Astrocyte of the cerebellum (primary cell): ENCODE measurements around the gene TEN1.
A peak's percentile ranks its signal among the peaks of the same experiment; 100 is the strongest.

ENCODE experiments used
- DNase-seq: peaks from one replicate; pipeline ENCODE4 v3.0.0-alpha.2; 2011; ENCODE audit warnings: low read depth
- H3K4me3 ChIP-seq: 2 replicates; pipeline ENCODE4 v1.5.1; 2011; ENCODE audit warnings: mild to moderate bottlenecking, low read depth, low read length, moderate library complexity
- in situ Hi-C: cut with HindIII; loops from 2 replicates; pipeline ENCODE4 v1.10.0; 2017; ENCODE audit warnings: low sequenced_read_pairs
- TF ChIP-seq, protein P1 (sequence below): IDR thresholded peaks from 2 replicates; pipeline ENCODE4 v1.5.1; 2012; ENCODE audit warnings: low read length, low read depth, moderate library complexity, mild to moderate bottlenecking; ENCODE audit errors: missing control alignments

The TEN1 gene

DNA sequence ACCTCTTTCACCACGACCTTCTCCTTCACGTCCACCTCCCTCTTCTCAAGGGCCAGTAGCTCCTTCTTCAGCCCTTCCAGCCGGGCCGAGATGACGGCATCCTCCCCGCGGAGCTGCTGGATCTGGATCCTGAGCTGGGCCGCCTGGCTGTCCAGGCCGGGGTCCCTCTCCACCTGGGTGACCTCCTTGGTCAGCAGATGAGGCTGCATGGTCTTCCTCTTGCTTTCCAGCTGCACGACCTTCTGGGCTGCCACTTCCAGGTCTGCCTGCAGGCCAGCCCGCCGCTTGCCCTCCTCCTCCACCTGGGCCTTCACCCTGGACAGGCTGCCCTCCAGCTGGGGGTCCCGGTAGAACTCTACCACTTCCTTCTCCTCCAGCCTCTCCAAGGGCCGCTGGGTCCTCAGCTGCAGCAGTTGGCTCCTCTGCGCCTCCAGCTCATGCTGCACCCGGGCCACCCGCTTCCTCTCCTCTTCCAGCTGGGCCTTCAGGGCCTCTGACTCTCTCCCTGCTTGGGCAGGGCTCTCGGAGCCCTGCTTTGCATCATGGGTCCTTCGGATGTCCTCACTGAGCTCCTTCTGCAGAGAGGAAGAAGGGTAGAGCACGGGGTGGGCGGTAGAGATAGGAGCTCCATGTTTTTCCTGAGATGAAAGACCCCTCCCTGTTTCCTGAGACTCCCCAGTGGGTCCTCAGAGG lies 31.1 kb downstream of the TEN1 start:
- no peak for DNase-seq
- TF ChIP-seq, protein P1, sequence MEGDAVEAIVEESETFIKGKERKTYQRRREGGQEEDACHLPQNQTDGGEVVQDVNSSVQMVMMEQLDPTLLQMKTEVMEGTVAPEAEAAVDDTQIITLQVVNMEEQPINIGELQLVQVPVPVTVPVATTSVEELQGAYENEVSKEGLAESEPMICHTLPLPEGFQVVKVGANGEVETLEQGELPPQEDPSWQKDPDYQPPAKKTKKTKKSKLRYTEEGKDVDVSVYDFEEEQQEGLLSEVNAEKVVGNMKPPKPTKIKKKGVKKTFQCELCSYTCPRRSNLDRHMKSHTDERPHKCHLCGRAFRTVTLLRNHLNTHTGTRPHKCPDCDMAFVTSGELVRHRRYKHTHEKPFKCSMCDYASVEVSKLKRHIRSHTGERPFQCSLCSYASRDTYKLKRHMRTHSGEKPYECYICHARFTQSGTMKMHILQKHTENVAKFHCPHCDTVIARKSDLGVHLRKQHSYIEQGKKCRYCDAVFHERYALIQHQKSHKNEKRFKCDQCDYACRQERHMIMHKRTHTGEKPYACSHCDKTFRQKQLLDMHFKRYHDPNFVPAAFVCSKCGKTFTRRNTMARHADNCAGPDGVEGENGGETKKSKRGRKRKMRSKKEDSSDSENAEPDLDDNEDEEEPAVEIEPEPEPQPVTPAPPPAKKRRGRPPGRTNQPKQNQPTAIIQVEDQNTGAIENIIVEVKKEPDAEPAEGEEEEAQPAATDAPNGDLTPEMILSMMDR: no peak
- in situ Hi-C loops: no loop called here
- H3K4me3 ChIP-seq: no peak overlapping the region

DNA sequence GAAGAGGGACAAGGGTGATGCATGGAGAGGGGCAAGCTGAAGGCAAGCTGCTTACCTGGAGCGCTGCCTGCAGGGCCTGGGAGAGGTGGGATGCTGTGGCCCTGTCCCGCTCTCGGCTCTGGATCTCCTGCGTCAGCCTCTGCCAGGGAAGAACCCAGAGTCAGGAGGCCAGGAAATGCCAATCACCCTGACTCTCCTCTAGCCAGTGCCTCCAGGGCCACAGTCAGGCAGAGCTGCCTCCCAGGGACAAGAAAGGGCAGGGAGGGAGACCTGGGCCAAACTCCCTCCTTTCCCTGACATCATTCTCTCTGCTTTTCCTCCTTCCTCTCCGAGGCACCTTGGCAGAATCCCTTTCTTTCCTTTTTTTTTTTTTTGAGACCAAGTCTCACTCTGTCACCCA lies 32.9 kb downstream of the TEN1 start:
- in situ Hi-C loops: no loop called here
- DNase-seq: no peak
- TF ChIP-seq, protein P1: no peak
- no peak overlapping the region for H3K4me3 ChIP-seq

DNA sequence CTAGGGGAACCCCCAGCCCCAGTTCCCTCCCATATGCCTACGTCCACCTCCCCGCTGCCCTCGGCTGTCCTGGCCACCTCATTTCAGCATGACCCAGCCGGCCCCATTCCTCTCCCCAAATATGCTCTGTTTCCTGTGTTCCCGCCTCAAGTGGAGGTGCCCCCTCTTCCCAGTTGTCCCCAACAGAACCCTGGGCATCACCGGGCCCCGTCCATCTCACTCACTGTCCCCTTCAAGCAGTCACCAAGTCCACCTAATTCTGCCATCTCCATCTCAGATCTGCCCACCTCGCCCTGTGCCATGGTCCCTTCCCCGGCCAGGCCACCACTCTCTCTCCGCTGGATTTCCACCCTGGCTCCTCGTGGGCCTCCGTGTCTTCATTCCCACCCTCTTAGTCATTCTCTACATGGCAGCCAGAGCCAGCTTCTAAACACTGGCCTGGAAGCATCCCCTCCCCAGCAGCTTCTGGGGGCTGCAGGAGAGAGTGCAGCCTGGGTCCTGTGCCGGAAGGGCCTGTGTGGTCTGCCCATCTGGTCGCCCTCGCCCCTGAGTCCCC lies 34.4 kb downstream of the TEN1 start:
- DNase-seq: no peak
- TF ChIP-seq, protein P1: no peak
- in situ Hi-C loops: no loop called here
- H3K4me3 ChIP-seq: no peak overlapping the region

DNA sequence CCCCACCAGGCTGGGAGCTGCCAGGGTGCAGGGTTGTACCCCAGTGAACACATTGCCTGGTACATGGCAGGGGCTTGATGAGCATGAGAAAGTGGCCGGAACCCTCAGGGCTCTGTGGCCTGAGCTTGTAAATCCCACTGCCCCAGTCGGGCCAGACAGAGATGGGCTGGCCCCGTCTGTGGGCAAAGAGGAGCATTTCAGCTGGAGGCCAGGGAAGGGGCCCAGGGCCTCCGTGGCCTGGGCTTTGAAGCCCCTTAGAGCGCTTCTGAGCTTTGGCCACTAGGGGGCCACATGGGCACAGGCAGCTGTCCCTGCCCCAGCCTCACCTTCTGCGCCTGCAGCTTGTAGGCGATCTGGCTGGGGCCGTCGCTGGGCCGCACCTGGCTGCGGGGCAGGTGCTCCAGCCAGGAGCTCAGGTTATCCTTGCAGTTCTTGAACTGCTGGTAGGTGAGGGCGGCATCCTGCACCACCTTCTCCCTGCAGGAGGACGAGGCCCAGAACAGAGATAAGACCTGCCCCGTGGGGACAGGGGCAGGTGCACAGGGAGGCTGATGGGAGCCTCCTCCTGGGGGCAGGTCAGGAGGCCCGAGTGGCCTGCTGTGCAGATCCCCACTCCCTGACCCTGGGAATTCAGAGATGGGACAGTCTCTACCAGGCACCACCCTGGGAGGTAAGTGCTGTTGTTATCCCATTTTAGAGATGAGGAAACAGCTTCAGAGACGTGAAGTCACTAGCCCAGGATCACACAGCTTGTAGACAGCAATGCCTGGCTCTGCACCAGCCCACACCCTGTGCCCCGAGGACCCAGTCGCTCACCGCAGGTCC lies 35.3 kb downstream of the TEN1 start:
- in situ Hi-C loops: no loop called here
- DNase-seq: no peak
- H3K4me3 ChIP-seq: no peak overlapping the region
- TF ChIP-seq, protein P1: peak; percentile 98

DNA sequence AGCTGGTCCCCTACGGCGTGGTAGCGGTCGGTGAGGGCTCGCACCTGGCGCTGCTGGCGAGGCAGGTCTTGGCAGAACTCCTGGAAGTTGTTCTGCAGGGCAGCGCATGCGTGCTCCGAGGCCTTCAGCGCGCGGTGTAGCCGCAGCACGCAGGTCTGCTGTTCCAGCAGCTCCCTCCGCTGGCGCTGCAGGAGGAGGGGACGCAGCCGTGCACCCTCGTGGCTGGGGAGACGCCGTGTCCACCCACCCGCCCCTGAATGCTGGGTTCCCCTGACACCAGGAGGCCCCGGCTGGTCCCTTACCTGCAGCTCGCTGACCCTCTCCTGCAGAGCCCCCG lies 35.9 kb downstream of the TEN1 start:
- DNase-seq: no peak
- in situ Hi-C loops: no loop called here
- no peak overlapping the region for H3K4me3 ChIP-seq
- TF ChIP-seq, protein P1: no peak

DNA sequence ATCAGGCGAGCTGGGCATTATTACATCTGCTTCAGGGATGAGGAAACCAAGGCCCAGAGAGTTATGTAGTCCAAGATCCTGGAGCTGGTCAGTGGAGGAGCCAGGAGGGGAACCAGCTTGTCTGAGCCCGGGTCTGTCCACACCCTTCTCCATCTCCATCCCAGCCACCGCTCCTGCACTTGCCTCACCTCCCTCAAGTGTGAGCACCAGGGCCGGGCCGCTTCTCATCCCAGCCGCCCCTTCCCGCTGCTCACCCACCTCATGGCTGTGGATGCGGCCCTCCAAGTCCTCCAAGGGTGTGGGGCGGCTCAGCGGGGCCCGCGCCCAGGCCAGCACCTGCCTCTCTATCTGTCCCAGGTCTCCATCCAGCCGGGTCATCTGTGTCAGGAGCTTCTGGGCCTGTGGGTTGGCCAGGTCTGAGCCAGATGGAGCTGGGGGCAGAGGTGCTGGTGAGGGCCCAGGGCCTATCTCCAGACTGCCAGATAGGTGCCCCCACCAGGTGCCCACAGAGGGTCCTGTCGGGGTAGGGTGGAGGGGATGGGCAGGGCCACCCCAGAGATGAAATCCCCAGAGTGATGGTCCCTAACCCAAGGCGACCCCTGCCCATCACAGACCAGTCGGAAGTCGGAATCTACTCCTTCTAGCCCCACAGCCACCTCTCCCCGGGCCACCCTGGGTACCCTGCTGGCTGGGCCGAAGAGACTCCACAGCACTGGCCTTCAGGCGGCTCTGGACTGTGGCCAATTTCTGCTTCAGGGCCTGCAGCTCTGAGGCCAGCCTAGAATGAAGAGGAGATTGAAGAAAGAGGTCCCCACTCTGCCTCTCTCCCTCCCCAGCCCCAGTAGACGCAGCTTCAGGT lies 38.7 kb downstream of the TEN1 start:
- H3K4me3 ChIP-seq: no peak overlapping the region
- in situ Hi-C loops: no loop called here

More for the DNA sequence above, 38.7 kb downstream of the TEN1 start:
- TF ChIP-seq, protein P1: no peak
- no peak for DNase-seq
